ENCODE results near the gene PRKN.
"Not testable (repeated sequence)": the region's sequence is repeated elsewhere in the genome, so short reads cannot be mapped to it uniquely, and the experiment has no call there.

The PRKN gene

GRCh38 chr6:162710936-162711335 is 16.6 kb downstream of the PRKN start:
- DNase-seq (ENCODE audit: low read depth) = no peak

GRCh38 chr6:162710419-162710818 is 17.1 kb downstream of the PRKN start:
- DNase-seq (ENCODE audit: low read depth) = no peak

DNA sequence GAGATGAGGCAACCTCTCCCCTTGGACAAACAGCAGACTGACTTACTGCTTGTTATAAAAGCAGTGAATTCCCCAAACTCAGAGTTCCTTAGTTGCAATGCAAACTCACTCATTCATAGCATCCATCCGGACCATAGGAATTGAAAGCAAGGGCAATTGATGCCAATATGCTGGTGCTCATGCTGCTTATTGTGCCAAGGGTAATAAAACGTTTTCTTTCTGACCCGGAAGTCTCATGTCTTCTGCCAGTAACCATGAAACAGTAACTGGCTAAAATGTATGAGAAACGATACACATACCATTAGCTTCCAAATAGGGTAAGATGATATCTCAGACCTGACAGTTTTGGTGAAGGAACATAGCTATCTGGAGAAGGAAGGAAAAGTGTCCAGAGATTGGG is 18.1 kb downstream of the PRKN start:
- no peak for DNase-seq (ENCODE audit: low read depth)

- no peak for DNase-seq (ENCODE audit: low read depth)
These were observed 18.6 kb downstream of the PRKN start for GRCh38 chr6:162708971-162709370.

GRCh38 chr6:162706232-162706631 is 21.3 kb downstream of the PRKN start:
- DNase-seq (ENCODE audit: low read depth) = no peak

GRCh38 chr6:162705736-162706135 is 21.8 kb downstream of the PRKN start:
- DNase-seq (ENCODE audit: low read depth) = no peak

DNA sequence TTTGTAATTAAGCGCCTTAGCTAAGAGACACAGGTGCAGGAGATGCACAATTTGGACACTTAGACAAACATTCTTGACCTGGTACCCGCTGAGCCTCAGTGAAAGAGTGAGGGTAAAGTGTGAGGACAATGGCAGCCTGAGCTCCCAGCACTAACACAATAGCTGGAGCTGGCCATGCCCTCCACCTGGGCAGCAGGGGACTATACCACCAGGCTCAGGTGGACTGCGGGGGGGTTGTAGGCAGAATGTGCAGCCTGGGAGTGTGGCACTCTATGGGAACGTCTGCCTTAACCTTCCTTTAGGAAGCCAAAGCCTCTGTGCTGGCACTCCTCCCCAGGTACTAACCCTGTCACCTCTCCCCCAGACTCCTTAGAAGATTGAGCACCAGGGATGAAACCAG is 23.6 kb downstream of the PRKN start:
- no peak for DNase-seq (ENCODE audit: low read depth)

DNA sequence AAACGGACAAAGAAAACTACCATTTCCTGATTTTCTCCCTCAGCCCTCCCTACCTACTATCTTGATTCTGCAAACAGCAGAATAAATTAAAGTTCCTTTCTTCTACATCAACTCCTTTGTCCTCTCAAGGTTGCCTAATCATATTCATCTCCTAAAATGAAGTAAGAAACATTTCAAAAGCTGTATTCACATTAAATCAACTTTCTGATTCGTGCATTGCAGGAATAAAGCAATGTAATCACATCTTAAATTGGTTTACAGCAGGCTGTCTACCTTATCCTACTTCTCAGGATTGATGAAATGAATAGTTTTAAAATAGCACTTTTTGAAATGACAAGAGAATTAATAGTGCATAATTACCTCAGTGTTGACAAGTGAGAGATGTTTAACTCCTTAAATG is 25.1 kb downstream of the PRKN start:
- DNase-seq (ENCODE audit: low read depth) = no peak

- DNase-seq (ENCODE audit: low read depth) = no peak
These were observed 26.0 kb downstream of the PRKN start for GRCh38 chr6:162701551-162701950.

GRCh38 chr6:162700966-162701365 is 26.6 kb downstream of the PRKN start:
- DNase-seq (ENCODE audit: low read depth) = no peak

- DNase-seq (ENCODE audit: low read depth) = no peak
These were observed 27.6 kb downstream of the PRKN start for GRCh38 chr6:162699961-162700360.

DNA sequence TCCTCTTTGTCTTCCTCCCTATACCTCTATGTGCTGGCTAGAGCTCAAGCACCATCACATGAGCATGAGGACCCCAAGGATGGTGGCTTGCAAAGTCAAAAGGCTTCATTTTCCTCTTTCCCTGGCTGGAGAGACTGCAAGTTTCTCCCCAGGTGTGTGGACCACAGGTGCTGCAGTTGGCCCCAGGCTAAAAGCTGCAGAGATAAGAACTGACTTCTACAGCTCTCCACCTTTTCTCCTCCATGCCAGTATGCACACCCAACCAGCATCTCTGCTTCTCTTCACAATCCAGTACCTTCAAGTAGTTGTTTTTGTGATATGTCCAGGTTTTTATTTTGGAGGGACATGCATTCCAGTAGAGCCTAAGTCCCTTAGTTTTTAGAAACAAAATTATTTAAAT is 29.1 kb downstream of the PRKN start:
- DNase-seq (ENCODE audit: low read depth) = no peak

DNA sequence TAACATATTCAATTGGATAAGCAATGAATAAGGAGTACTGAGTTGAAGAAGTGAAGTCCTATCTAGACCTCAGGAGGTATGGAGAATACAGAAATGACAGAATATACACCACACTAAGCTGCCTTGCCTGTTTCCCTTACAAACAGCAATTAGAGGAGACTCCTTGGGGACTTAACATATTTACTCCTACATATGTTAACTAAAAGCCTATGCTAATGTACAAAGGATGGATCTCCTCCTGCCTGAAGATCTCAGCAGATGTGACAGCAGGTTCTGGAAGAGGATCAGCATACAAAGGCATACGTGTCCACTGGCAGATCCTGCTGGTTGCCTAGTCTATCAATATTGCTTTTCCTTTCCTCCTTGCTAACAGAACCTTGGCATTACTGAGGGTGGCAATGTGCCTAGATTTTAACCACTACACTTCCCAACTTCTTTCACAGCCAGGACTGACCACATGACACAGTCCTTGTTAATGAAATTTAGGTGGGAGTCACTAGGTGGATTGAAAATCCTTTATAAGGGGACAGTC is 29.6 kb downstream of the PRKN start:
- DNase-seq (ENCODE audit: low read depth) = no peak

- DNase-seq (ENCODE audit: low read depth) = no peak
These were observed 37.4 kb downstream of the PRKN start for GRCh38 chr6:162690158-162690557.

DNA sequence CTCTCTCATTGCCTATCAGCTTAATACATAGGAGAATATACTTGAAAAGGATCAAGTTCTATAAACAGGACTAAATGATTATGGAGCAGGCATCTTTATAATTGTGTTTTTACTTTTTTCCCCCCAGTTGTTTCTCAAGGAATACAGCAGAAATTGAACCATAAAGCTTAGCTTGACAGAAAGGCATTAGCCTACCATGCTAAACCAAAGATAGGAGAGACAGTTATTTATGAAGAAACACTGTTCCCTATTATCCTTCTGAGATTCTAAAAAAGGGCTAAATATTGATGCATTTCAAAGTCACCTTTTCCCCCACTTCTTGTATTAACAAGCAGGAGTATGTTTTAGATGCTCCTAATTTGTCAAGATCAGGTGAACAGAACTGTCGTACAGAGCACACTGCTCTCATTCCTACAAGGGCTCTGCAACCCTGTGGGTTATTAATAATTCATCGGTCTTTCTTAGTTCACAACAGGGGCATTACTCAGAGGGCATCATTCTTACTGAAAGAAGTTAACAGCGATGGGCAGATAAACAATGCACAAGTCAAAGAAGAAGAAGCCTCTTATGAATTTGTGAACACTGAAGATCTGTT is 38.7 kb downstream of the PRKN start:
- no peak for DNase-seq (ENCODE audit: low read depth)

GRCh38 chr6:162685586-162685985 is 42.0 kb downstream of the PRKN start:
- no peak for DNase-seq (ENCODE audit: low read depth)

GRCh38 chr6:162684961-162685360 is 42.6 kb downstream of the PRKN start:
- DNase-seq (ENCODE audit: low read depth) = no peak

DNA sequence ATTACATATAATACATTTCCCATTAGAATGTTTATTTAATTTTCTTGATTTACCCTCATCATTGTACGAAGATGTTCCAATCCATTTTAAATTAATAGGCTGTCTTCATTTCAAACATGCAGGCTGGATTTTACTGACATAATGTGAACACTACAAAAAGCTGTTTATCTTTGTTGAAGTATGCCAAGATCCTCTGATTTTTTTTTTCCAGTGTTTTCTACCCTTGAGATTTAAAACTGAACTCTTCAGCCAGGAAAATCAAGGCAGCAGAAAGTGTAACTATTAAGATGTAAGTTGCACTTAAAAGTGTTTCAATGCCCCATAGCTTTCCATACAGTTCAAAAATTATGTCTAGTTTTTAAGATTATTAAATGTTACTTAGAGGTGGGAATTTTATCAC is 43.5 kb downstream of the PRKN start:
- no peak for DNase-seq (ENCODE audit: low read depth)

DNA sequence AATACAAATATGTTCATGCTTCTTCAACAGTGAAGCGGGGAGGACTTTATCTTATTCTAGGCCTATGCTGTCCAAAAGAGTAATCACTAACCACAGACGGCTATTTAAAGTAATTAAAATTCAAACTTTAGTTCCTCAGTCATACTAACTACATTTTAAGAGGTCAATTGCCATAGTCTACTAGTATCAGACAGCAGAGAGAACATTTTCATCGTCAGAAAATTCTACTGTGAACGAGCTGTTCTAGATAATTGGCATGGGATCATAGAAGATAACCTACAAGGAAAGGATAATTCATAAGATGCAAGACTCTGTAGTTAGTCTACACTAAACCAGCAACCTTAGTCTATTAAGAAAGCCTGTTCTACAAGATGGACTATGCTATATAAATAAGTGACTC is 44.4 kb downstream of the PRKN start:
- DNase-seq (ENCODE audit: low read depth) = no peak

DNA sequence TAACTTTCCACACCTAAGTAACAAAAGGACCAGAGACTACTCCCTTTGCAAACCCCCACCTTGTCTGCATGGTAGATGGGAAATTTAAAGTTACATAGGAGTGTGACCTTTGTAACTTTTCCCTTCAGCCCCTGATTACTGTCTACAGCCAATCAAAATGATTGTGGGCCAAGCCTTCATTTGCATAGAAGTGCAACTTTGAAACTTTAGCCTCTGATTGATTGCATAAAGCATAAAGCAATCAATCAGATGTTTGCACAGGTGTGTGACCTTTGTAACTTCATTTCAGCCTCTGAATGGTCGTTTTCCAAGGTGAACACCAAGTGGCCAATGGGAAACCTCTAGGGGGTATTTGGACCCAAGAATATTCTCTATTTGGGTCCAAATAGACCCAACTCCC is 46.1 kb downstream of the PRKN start:
- DNase-seq (ENCODE audit: low read depth) = no peak

DNA sequence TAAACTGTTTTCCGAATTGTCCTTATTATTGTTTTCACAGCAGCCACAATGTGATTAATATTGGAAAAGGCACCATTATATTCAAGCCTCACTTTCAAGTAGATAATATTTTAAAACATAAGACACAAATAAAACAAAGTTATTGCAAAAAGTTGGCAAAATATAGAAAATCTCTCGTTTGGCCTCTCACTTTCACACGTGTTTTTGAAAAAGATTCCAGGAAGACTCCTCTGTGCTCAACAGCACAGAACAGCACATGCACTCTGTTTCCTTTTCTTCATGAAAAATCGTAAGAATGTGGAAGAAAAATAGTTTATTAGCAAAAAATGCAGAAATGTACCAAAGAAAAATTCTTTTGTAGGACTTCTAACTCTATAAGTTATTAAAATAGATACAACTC is 46.7 kb downstream of the PRKN start:
- DNase-seq (ENCODE audit: low read depth) = no peak

- DNase-seq (ENCODE audit: low read depth) = no peak
These were observed 47.2 kb downstream of the PRKN start for GRCh38 chr6:162680367-162680766.

GRCh38 chr6:162679681-162680080 is 47.9 kb downstream of the PRKN start:
- no peak for DNase-seq (ENCODE audit: low read depth)

DNA sequence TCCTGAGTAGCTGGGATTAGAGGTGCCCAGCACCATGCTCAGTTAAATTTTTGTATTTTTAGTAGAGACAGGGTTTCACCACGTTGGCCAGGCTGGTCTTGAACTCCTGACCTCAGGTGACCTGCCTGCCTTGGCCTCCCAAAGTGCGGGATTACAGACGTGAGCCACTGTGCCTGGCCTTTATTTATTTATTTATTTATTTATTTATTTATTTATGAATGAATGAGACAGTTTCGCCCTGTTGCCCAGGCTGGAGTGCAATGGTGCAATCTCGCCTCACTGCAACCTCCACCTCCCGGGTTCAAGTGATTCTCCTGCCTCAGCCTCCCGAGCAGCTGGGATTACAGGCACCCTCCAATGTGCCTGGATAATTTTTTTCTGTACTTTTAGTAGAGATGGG is 48.7 kb downstream of the PRKN start:
- DNase-seq (ENCODE audit: low read depth) = not testable (repeated sequence)

DNA sequence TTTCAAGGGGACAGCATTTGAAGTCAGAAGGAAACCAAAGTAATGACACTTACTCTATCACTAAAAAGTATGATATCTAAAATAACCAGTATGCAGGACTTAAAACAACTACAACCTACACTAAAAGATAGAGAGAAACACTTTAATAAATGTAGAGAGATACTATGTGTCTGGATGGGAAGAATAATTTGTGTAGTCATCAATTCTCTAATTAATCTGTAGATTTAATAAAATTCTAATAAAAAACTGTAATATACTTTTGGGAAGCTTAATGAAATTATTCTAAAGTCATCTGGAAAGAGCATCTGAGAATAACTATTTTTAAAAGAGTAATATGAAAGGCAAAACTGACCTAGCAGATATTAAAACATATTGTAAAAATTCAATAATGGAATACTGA is 52.1 kb downstream of the PRKN start:
- DNase-seq (ENCODE audit: low read depth) = no peak

All from HS-27A (cell line).